H54 (cell line): Measurements from ENCODE around the gene SSBP2.
A peak's percentile ranks its signal among the peaks of the same experiment; 100 is the strongest.

Experiments
- DNase-seq: peaks from one replicate; pipeline ENCODE4 v3.0.0; 2011; ENCODE audit warnings: low spot score, mixed read lengths; ENCODE audit not compliant: insufficient read length
- FAIRE-seq: peaks from 3 replicates; lab custom pipeline; 2011; peaks lifted over from hg19 to GRCh38; lab: Jason Lieb, UNC
- POLR2A ChIP-seq: IDR thresholded peaks from 2 replicates; pipeline ENCODE4 v1.6.1; 2011; ENCODE audit warnings: low read depth, mild to moderate bottlenecking, low read length

SSBP2 gene

DNA sequence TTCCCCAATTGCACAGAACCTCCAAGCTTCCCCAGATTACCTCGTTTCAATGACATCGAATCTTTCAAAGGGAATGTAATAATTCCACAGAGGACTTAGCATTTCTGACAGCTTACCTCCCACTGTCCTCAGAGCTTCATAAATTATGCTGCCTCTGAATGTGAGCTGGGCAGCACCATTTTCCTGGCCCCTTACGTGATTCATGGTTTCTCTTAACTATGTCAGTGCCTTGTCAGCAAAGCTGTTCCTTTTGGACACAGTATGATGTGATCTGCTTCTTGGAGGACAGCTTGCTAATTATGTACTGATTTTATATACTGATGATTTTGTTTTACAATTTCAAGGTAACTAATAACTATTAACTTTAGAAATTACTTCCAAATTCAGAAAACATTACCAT is 27.7 kb upstream of the SSBP2 start:
- FAIRE-seq = peak; percentile 58
- no peak for TF ChIP-seq POLR2A
- peak; percentile 10 for DNase-seq

GRCh38 chr5:81776258-81776657 is 25.4 kb upstream of the SSBP2 start:
- FAIRE-seq (no peak), DNase-seq (no peak)
- no peak for TF ChIP-seq POLR2A

DNA sequence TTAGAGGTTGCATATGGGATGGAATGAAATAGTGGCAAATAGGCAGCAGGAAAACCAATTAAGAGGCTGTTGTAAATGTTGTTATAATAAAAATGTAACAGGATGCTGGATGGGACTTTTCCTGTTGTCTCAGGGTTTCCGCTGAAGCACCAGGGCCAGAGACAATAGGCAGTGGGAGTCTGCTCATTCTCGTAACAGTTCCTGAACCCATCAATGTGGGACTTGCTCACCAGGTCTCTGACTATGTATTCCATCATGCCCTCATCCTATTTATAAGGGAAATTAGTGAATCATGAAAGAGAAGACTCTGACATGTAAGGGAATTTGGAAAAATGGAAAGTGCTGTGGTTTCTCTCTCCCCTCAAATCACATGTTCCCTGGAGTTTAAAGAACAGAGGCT is 23.5 kb upstream of the SSBP2 start:
- no peak for FAIRE-seq
- no peak for DNase-seq
- no peak for TF ChIP-seq POLR2A

GRCh38 chr5:81773574-81773973 is 22.7 kb upstream of the SSBP2 start:
- FAIRE-seq (no peak), DNase-seq (no peak)
- TF ChIP-seq POLR2A = no peak

GRCh38 chr5:81773161-81773560 is 22.3 kb upstream of the SSBP2 start:
- no peak for TF ChIP-seq POLR2A
- no peak for DNase-seq
- no peak for FAIRE-seq

- no peak for TF ChIP-seq POLR2A
- DNase-seq (no peak), FAIRE-seq (no peak)
Measured at GRCh38 chr5:81772488-81772887, 21.6 kb upstream of the SSBP2 start.

GRCh38 chr5:81768935-81769452 is 18.1 kb upstream of the SSBP2 start:
- FAIRE-seq = no peak
- DNase-seq = peak; percentile 45
- no peak for TF ChIP-seq POLR2A

DNA sequence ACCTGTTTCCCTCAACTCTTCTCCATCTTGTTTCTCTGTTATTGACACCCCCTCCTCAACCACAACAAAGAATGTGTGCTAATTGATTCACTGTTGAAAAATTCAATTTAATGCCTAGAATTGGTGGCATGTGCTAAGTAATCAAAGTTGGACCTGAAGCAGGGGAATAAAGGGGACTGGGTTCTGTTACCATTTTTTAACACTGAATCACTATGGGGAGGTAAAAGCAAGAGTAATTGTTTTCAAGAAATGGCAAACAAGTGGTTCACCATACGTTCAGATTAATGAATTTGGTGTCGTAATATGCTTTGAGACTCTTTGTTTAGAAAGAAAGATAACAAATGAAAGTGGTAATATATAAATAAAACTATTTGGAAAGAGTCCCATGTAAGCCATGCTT is 17.0 kb upstream of the SSBP2 start:
- FAIRE-seq = no peak
- no peak for DNase-seq
- TF ChIP-seq POLR2A = no peak

DNA sequence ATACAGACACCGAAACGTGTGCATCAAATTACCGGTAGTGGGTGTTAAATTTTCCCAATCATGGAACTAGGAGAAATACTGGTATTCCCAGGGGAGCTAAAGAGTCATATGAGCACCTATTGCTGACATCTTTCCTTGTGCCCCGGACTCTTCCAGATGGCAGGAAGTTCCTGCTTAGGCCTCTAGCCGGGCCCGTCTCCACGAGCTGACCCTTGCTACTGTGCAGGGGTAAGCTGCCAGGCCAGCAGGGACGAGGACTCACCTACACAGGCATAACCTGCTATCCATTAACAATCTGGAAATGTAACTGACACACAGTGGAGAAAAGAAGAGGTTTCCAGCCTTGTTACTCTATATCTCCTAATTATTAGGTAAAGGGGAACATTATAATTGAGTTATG is 16.2 kb upstream of the SSBP2 start:
- FAIRE-seq (no peak), DNase-seq (no peak)
- TF ChIP-seq POLR2A = no peak

GRCh38 chr5:81766611-81767010 is 15.7 kb upstream of the SSBP2 start:
- FAIRE-seq (no peak), DNase-seq (no peak)
- no peak for TF ChIP-seq POLR2A

- no peak for DNase-seq
- TF ChIP-seq POLR2A = no peak
- no peak for FAIRE-seq
Measured at GRCh38 chr5:81763294-81763928, 12.5 kb upstream of the SSBP2 start.

DNA sequence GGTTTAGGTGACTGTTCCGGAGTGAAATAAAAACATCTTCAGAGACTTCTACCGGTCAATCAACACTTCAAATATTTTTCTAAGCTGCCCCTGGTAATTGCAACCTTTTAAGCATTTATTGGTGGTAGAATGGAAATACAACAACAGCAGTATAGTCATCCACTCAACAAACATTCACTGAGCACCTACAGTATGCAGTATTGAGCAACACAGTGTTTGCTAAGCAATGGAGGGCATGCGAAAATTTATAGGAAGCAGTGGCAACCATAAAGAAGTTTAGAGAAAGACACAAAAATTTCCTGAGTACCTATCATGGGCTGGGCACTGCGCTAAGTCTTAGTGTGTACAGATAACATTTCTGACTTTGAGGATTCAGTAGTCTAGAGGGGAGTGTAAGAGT is 12.0 kb upstream of the SSBP2 start:
- no peak for DNase-seq
- no peak for TF ChIP-seq POLR2A
- no peak for FAIRE-seq

GRCh38 chr5:81762401-81762800 is 11.5 kb upstream of the SSBP2 start:
- no peak for TF ChIP-seq POLR2A
- no peak for DNase-seq
- FAIRE-seq = no peak

GRCh38 chr5:81761970-81762369 is 11.1 kb upstream of the SSBP2 start:
- FAIRE-seq = no peak

DNA sequence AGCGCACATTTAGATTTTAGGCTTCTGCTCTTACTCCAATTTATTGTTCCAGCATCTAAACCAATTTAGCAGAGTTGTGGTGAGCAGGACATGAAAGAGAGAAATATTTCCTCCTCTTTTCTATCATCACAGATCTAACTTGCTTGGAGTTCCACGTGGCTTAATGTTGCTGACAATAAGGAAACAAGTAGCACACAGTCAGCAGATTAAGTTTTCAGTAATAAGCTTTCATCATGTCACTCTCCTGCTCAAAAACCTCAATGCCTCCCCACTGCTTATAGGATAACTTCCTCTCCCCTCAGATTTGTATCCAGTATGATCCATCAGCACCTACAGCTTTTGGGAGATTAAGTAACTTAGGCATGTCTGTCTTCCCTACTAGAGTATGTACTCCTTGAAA is 10.4 kb upstream of the SSBP2 start:
- no peak for DNase-seq
- no peak for TF ChIP-seq POLR2A
- no peak for FAIRE-seq

More at GRCh38 chr5:81761970-81762369, 11.1 kb upstream of the SSBP2 start:
- TF ChIP-seq POLR2A = no peak
- no peak for DNase-seq
